ENCODE data around the gene ARHGEF1. TPM values are rescaled to one million over a fixed set of nuclear protein-coding genes. Genes with fewer than 3 reads are reported as not detected.
A peak's percentile ranks its signal among the peaks of the same experiment; 100 is the strongest.

Gene ARHGEF1
- total RNA-seq, 1 experiment from 2014 or later: 106 TPM

DNA sequence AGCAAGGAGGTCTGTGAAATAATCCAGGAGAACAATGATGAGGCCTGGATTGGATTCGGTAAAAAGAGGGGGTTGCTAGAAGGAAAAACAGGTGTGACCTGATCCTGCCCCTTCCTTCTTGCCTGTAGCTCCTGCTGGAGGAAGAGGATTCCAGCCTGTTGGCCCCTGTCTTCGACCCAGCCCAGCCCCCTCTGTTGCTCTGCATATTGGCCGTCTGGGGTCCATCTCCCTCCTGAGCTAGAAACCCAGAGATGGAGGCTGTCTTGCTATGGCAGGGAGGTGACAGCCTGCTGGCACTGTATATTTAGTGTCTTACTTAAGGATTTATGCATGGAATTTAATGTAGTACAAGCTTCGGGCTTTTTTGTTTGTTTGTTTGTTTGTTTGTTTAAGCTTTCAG, 31.5 kb upstream of the ARHGEF1 start:
- Mint-ChIP-seq H3K9me3 (ENCODE audit: unreplicated experiment) (no peaks in the 10 kb centered on the region), H3K4me3 (ENCODE audit: unreplicated experiment) (no peak overlapping the region), H3K36me3 (ENCODE audit: insufficient read depth, unreplicated experiment) (no peaks in the 10 kb centered on the region), H3K27ac (ENCODE audit: low read depth, unreplicated experiment) (no peak overlapping the region), H3K27me3 (ENCODE audit: insufficient read depth, unreplicated experiment) (peaks cover 53% of the 10 kb centered on the region), H3K4me1 (ENCODE audit: insufficient read depth, unreplicated experiment) (no peaks in the 10 kb centered on the region)
- no peak for DNase-seq (ENCODE audit: unreplicated experiment)
- intact Hi-C loops (cut with micrococcal nuclease): no loop called here
- ChIA-PET POLR2A (no interaction called here), CTCF (interaction anchor here (0.8 to 4.5 kb wide), 4 partner anchors 11 to 57 kb away, joined by 3 to 29 read pairs (median 6); no protein-coding TSS in a partner anchor)
- TF ChIP-seq, protein P1, sequence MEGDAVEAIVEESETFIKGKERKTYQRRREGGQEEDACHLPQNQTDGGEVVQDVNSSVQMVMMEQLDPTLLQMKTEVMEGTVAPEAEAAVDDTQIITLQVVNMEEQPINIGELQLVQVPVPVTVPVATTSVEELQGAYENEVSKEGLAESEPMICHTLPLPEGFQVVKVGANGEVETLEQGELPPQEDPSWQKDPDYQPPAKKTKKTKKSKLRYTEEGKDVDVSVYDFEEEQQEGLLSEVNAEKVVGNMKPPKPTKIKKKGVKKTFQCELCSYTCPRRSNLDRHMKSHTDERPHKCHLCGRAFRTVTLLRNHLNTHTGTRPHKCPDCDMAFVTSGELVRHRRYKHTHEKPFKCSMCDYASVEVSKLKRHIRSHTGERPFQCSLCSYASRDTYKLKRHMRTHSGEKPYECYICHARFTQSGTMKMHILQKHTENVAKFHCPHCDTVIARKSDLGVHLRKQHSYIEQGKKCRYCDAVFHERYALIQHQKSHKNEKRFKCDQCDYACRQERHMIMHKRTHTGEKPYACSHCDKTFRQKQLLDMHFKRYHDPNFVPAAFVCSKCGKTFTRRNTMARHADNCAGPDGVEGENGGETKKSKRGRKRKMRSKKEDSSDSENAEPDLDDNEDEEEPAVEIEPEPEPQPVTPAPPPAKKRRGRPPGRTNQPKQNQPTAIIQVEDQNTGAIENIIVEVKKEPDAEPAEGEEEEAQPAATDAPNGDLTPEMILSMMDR (IDR thresholded peaks at IDR 0.05; ENCODE audit: unreplicated experiment): no peak
- no TSS peak for BruUV-seq (replicated peaks)

DNA sequence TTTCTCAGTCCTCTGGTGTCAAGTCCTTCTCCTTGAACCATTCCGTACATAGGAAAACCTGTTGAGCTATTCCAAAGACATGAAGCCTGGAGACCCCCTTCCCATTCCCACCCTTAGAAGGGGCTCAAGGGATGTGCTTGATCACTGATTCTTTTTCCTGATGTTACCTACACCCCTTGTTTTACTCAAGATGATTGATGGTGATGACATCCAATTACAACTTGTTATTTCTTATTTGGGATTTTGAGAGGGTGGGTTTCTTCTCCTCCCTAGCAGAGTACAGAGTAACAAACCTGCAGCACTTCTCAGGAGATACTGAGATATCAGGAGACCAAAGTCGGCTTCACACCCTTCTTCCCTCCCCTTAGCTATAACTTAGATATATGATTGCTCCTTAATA, 29.6 kb upstream of the ARHGEF1 start:
- no peaks in the 10 kb centered on the region for H3K36me3 Mint-ChIP-seq (ENCODE audit: insufficient read depth, unreplicated experiment)
- no peak overlapping the region for H3K4me3 Mint-ChIP-seq (ENCODE audit: unreplicated experiment)
- ChIA-PET CTCF (interaction anchor here (0.6 to 4.5 kb wide), 3 partner anchors 18 to 545 kb away, joined by 3 to 29 read pairs (median 3); no protein-coding TSS in a partner anchor), POLR2A (no interaction called here)
- peaks cover 51% of the 10 kb centered on the region for H3K27me3 Mint-ChIP-seq (ENCODE audit: insufficient read depth, unreplicated experiment)
- no peaks in the 10 kb centered on the region for H3K4me1 Mint-ChIP-seq (ENCODE audit: insufficient read depth, unreplicated experiment)
- TF ChIP-seq, protein P1 (IDR thresholded peaks at IDR 0.05; ENCODE audit: unreplicated experiment): no peak
- no peaks in the 10 kb centered on the region for H3K9me3 Mint-ChIP-seq (ENCODE audit: unreplicated experiment)
- DNase-seq (ENCODE audit: unreplicated experiment): no peak
- no TSS peak for BruUV-seq (replicated peaks)
- intact Hi-C loops (cut with micrococcal nuclease): no loop called here
- H3K27ac Mint-ChIP-seq (ENCODE audit: low read depth, unreplicated experiment): no peak overlapping the region

DNA sequence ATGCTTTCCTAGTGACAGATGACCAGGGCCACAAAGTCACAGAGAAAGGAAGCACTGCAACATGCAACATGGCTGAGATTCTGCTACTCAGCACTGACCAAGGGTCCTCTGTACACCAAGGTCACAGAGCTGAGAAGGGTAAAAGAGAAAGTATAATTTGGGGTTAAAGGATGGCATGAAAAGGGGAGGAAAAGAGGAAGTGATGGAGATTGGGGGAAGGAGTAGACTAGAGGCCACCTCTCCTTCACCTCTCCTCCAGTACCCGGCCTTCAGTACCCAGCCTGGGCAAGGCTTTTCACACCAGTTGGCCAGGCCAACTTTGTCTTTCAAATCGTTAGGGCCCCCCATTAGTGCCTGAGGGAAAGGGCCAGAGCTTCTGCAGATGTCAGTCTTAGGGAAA, 29.2 kb upstream of the ARHGEF1 start:
- no peaks in the 10 kb centered on the region for H3K9me3 Mint-ChIP-seq (ENCODE audit: unreplicated experiment)
- H3K36me3 Mint-ChIP-seq (ENCODE audit: insufficient read depth, unreplicated experiment): no peaks in the 10 kb centered on the region

DNA sequence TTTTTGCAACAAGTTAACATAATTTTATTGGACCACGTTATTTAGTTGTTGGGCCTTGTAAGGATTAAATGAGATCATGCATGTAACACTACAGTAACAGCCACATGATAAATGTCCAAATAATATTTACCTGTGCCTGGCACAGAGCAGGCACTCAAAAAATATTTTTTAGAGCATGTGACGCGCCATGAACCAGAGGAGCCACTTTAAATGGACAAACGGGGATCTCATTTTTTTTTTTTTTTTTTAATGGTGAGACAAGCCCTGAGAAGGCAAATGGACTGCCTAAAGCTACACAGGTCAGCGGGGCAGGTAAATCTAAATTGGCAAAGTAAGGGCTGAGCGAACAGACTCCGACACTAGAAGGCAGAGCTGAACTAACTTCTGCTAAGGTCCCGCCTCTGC, 23.8 kb upstream of the ARHGEF1 start:
- BruUV-seq (replicated peaks): TSS peak; percentile 64
- Mint-ChIP-seq H3K4me3 (ENCODE audit: unreplicated experiment) (peak overlapping the region; percentile 82), H3K4me1 (ENCODE audit: insufficient read depth, unreplicated experiment) (peaks cover 20% of the 10 kb centered on the region), H3K9me3 (ENCODE audit: unreplicated experiment) (no peaks in the 10 kb centered on the region), H3K36me3 (ENCODE audit: insufficient read depth, unreplicated experiment) (peaks cover 42% of the 10 kb centered on the region), H3K27ac (ENCODE audit: low read depth, unreplicated experiment) (peak overlapping the region; percentile 97), H3K27me3 (ENCODE audit: insufficient read depth, unreplicated experiment) (peaks cover 13% of the 10 kb centered on the region)
- CTCF ChIA-PET: interaction anchor here (0.5 to 6.2 kb wide), 9 partner anchors 9 to 1527 kb away, joined by 3 to 32 read pairs (median 3); no protein-coding TSS in a partner anchor
- no peak for DNase-seq (ENCODE audit: unreplicated experiment)
- TF ChIP-seq, protein P1 (IDR thresholded peaks at IDR 0.05; ENCODE audit: unreplicated experiment): no peak
- POLR2A ChIA-PET: interaction anchor here (0.6 to 7.7 kb wide), 16 partner anchors 14 to 1393 kb away, joined by 3 to 134 read pairs (median 3); partner anchors contain the start of genes ARHGEF1, CD79A, HNRNPUL1 and LYPD4
- intact Hi-C loops (cut with micrococcal nuclease): no loop called here

More for the DNA sequence above, 29.2 kb upstream of the ARHGEF1 start:
- CTCF ChIA-PET: interaction anchor here (0.6 kb wide), 1 partner anchor 198 kb away, joined by 3 read pairs; no protein-coding TSS in a partner anchor
- DNase-seq (ENCODE audit: unreplicated experiment): no peak
- intact Hi-C loops (cut with micrococcal nuclease): no loop called here
- TF ChIP-seq, protein P1 (IDR thresholded peaks at IDR 0.05; ENCODE audit: unreplicated experiment): no peak
- POLR2A ChIA-PET: no interaction called here
- BruUV-seq (replicated peaks): no TSS peak
- Mint-ChIP-seq H3K27ac (ENCODE audit: low read depth, unreplicated experiment) (no peak overlapping the region), H3K27me3 (ENCODE audit: insufficient read depth, unreplicated experiment) (peaks cover 51% of the 10 kb centered on the region), H3K4me1 (ENCODE audit: insufficient read depth, unreplicated experiment) (no peaks in the 10 kb centered on the region), H3K4me3 (ENCODE audit: unreplicated experiment) (no peak overlapping the region)

Measured in MCF 10A (cell line).